Uterus (tissue), 4 donors: Measurements from ENCODE around the gene SH3BGRL2. TPM values are rescaled to one million over a fixed set of nuclear protein-coding genes. Genes with fewer than 3 reads are reported as not detected.
A peak's percentile ranks its signal among the peaks of the same experiment; 100 is the strongest.

Experiments
- DNase-seq, 2 donors: peaks; one replicate each; pipeline ENCODE4 v3.0.0-alpha.2; 2019 to 2020
- H3K27ac ChIP-seq, 2 donors: fragments of 200-600 bp; sonication (generic); 1 replicate in 1 of 2; 2 replicates in 1 of 2; pipeline ENCODE4 v1.5.1; 2016 to 2018
- H3K27me3 ChIP-seq, 2 donors: fragments of 200-600 bp; sonication (generic); one replicate each; pipeline ENCODE4 v1.5.1; 2018 to 2019; ENCODE audit warnings: control low read depth in 1 of 2
- H3K36me3 ChIP-seq, 2 donors: fragments of 200-600 bp; sonication (generic); one replicate each; pipeline ENCODE4 v1.5.1; 2019; ENCODE audit warnings: control low read depth in 1 of 2
- H3K4me1 ChIP-seq, 2 donors: fragments of 200-600 bp; sonication (generic); one replicate each; pipeline ENCODE4 v1.5.1; 2018 to 2019; ENCODE audit warnings: control low read depth in 1 of 2
- H3K4me3 ChIP-seq, 2 donors: fragments of 200-600 bp; sonication (generic); 1 replicate in 1 of 2; 2 replicates in 1 of 2; pipeline ENCODE4 v1.5.1; 2018 to 2019; ENCODE audit warnings: mild to moderate bottlenecking in 1 of 2
- H3K9me3 ChIP-seq, 2 donors: fragments of 200-600 bp; sonication (generic); one replicate each; pipeline ENCODE4 v1.5.1; 2019; ENCODE audit warnings: control low read depth in 1 of 2
- POLR2A ChIP-seq, 2 donors: fragments of 450-650 bp; IDR thresholded peaks; one replicate each; pipeline ENCODE4 v1.6.1; 2016; ENCODE audit warnings: antibody characterized with exemption in 2 of 2, mild to moderate bottlenecking in 1 of 2, moderate library complexity in 1 of 2
- intact Hi-C: fragments of 100-400 bp; cut with DNase I; formaldehyde crosslinking; loops from one replicate; pipeline ENCODE4 v1.15.1; 2023; ENCODE audit warnings: low total_unique reads
- total RNA-seq, 4 donors: library from RNA; depleted of rRNA in 3 of 4; stranded (reverse); fragments of >200 nt in 3 of 4; gene quantifications; one replicate each; pipeline versions ENCODE4 v1.1.0 to v1.2.4, GENCODE V29; 2014 to 2023
- TF ChIP-seq, protein P1 (sequence below), 4 experiments: fragments of 200-600 bp in 2 of 4; fragments of 450-650 bp in 2 of 4; sonication (generic) in 2 of 4; IDR thresholded peaks; one replicate each; pipeline ENCODE4 v1.5.1; 2016 to 2019; ENCODE audit warnings: antibody characterized with exemption in 4 of 4, mild to moderate bottlenecking in 2 of 4, moderate library complexity in 1 of 4
- donor health status: DM: yes; HTN: yes; CAD: no.

SH3BGRL2 gene
- total RNA-seq, 4 donors from 2014 or later = 24.6 to 53.2 (median 34.4) TPM

DNA sequence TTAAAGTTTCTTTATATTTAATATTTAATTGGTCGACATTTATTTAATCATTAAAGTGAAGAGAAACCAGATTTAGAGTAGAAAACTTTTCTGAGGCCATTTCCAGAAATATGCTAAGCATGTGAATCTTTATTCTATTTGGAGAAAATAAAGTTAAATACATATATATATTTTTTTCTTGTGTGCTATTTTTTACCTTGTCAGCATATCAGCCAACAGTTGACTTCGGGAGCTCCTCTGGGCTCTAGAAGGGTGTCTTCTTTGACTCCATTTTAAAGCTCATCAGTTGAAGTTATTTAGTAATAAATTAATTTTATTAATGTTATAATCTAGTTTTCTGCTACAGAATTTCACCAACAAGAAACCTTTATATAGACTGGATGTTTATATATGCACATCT lies 73.1 kb downstream of the SH3BGRL2 start:
- Histone ChIP-seq H3K27ac (no peak overlapping the region), H3K4me3 (no peak overlapping the region), H3K9me3 (no peaks in the 10 kb centered on the region), H3K27me3 (no peaks in the 10 kb centered on the region), H3K36me3 (no peaks in the 10 kb centered on the region), H3K4me1 (no peaks in the 10 kb centered on the region)
- TF ChIP-seq, protein P1, sequence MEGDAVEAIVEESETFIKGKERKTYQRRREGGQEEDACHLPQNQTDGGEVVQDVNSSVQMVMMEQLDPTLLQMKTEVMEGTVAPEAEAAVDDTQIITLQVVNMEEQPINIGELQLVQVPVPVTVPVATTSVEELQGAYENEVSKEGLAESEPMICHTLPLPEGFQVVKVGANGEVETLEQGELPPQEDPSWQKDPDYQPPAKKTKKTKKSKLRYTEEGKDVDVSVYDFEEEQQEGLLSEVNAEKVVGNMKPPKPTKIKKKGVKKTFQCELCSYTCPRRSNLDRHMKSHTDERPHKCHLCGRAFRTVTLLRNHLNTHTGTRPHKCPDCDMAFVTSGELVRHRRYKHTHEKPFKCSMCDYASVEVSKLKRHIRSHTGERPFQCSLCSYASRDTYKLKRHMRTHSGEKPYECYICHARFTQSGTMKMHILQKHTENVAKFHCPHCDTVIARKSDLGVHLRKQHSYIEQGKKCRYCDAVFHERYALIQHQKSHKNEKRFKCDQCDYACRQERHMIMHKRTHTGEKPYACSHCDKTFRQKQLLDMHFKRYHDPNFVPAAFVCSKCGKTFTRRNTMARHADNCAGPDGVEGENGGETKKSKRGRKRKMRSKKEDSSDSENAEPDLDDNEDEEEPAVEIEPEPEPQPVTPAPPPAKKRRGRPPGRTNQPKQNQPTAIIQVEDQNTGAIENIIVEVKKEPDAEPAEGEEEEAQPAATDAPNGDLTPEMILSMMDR (IDR thresholded peaks at IDR 0.05) = no peak
- TF ChIP-seq POLR2A (IDR thresholded peaks at IDR 0.05) = no peak
- intact Hi-C loops = no loop called here
- DNase-seq = no peak

DNA sequence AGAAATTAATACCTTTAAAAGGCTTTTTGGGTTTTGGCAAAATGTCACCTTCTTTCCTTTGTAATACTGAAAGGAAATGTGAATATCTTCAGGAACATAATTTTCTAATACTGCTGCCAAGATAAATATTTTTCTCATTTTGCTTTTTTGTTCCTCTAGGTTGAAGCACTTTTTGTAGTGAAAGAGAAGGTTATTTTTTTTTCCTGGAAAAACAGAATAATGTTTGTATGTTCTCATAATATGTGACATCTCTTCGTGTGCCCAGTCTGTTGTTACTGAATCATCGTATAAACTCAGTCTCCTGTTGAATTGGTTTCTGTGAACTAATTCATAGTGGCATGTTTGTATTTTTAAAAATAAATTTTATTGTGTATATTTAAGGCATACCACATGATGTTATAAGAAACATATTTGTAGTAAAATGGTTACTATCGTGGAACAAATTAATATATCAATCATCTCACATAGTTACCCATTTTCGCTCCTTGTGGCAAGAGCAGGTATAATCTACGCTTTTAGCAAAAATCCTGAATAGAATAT lies 74.4 kb downstream of the SH3BGRL2 start:
- intact Hi-C loops = no loop called here

GRCh38 chr6:79706527-79706926 lies 75.4 kb downstream of the SH3BGRL2 start:
- Histone ChIP-seq H3K27ac (peak overlapping the region in 1 of 2 donors; percentile 36), H3K9me3 (no peaks in the 10 kb centered on the region), H3K27me3 (no peaks in the 10 kb centered on the region), H3K4me1 (no peaks in the 10 kb centered on the region), H3K36me3 (no peaks in the 10 kb centered on the region), H3K4me3 (no peak overlapping the region)
- TF ChIP-seq, protein P1 (IDR thresholded peaks at IDR 0.05) = no peak
- no peak for TF ChIP-seq POLR2A (IDR thresholded peaks at IDR 0.05)
- no peak for DNase-seq
- intact Hi-C loops = no loop called here

More for the DNA sequence above, 74.4 kb downstream of the SH3BGRL2 start:
- Histone ChIP-seq H3K4me3 (no peak overlapping the region), H3K9me3 (no peaks in the 10 kb centered on the region), H3K4me1 (no peaks in the 10 kb centered on the region), H3K36me3 (no peaks in the 10 kb centered on the region), H3K27me3 (no peaks in the 10 kb centered on the region), H3K27ac (peak overlapping the region in 1 of 2 donors; percentile 36)
- TF ChIP-seq, protein P1 (IDR thresholded peaks at IDR 0.05) = no peak
- TF ChIP-seq POLR2A (IDR thresholded peaks at IDR 0.05) = no peak
- no peak for DNase-seq

DNA sequence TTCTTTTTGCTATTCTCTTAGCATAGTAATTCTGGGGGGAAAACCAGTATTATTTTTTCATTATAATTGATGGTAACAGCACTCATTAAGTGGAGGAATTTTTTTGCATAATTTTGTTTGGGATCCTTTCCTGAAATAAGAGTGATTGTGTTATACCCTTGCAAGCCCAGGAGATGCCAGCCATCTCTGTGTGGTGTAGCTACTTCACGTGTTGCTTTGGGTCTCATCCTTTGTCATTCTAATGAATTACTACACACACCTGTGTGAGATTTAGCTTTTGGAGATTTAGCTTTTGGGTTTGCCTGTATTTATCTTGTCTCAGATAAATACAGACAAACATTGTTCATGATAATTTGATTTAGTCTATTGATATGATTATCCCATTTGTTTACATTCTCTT lies 76.5 kb downstream of the SH3BGRL2 start:
- no peak for TF ChIP-seq POLR2A (IDR thresholded peaks at IDR 0.05)
- TF ChIP-seq, protein P1 (IDR thresholded peaks at IDR 0.05) = no peak
- DNase-seq = no peak
- no peak overlapping the region for H3K27ac ChIP-seq
- intact Hi-C loops = no loop called here
- H3K36me3 ChIP-seq = no peaks in the 10 kb centered on the region
- H3K27me3 ChIP-seq = no peaks in the 10 kb centered on the region
- H3K9me3 ChIP-seq = no peaks in the 10 kb centered on the region
- no peaks in the 10 kb centered on the region for H3K4me1 ChIP-seq
- no peak overlapping the region for H3K4me3 ChIP-seq

- Histone ChIP-seq H3K27ac (no peak overlapping the region), H3K9me3 (no peaks in the 10 kb centered on the region), H3K36me3 (no peaks in the 10 kb centered on the region), H3K4me3 (no peak overlapping the region), H3K4me1 (no peaks in the 10 kb centered on the region), H3K27me3 (no peaks in the 10 kb centered on the region)
- DNase-seq = no peak
- intact Hi-C loops = no loop called here
- TF ChIP-seq, protein P1 (IDR thresholded peaks at IDR 0.05) = no peak
- no peak for TF ChIP-seq POLR2A (IDR thresholded peaks at IDR 0.05)
Observed at GRCh38 chr6:79708095-79708791, 77.1 kb downstream of the SH3BGRL2 start.
